Activated CD4-positive, alpha-beta T cell treated with anti-CD3 and anti-CD28 coated beads, Interleukin-2, Interleukin-4, amounts not matched to agents 100 ng/mL and 50 ng/mL, durations not matched to agents 16 hours and 8 hours (primary cell): ENCODE data around the gene SMIM5.

Experiments
- DNase-seq: peaks from one replicate; pipeline ENCODE4 v3.0.0-alpha.2; 2020; ENCODE audit warnings: low spot score

SMIM5 gene

GRCh38 chr17:75640556-75641119 is 7.4 kb downstream of the SMIM5 start:
- no peak for DNase-seq

GRCh38 chr17:75641343-75641742 is 8.1 kb downstream of the SMIM5 start:
- DNase-seq = no peak

DNA sequence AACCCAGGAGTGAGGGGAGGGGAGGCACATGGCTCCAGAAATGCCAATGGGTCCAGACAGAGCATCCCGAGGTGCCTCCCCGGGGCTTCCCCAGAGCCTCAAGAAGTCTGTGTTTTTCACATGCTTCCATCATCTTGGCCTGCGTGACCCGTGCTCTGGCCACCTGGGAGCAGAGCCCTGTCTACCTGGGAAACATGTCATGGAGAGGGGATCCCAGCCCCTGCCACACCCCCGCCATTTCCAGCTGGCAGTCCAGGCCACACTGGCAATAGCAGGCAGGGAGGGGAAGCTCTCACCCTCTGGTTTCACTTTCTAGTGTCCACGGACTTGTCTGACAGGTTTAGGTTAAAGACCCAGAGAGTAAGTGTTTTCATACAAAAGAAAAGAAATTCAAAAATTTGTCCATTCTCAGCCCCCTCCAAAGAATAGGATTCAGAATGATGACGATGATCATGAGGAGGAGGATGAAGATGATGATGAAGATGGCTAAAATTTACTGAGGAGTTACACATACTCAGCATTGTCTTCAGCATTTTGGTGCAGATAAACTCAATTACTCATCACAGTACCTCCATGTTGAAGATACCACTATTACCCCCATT is 9.0 kb downstream of the SMIM5 start:
- no peak for DNase-seq

- no peak for DNase-seq
These were observed 9.8 kb downstream of the SMIM5 start for GRCh38 chr17:75642784-75643642.

DNA sequence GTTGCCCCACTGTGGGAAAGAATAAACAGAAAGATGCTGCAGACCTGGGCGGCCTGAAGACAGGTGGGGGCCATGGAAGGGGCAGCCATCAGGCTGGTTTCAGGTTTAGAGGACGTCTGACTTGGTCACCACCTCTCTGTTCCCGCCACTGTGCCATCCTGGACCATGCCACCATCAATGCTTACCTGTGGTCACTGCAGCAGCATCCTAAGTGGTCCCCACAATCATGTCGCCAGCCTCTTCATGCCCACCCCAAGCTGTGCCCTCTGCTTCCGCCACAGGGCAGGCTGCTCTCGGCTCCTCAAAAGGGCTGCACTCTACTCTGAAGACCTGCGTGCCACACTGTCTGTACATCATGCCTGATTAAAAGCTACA is 10.4 kb downstream of the SMIM5 start:
- DNase-seq = no peak

- DNase-seq = no peak
These were observed 12.3 kb downstream of the SMIM5 start for GRCh38 chr17:75645501-75645888.

GRCh38 chr17:75645889-75646637 is 12.8 kb downstream of the SMIM5 start:
- DNase-seq = no peak

DNA sequence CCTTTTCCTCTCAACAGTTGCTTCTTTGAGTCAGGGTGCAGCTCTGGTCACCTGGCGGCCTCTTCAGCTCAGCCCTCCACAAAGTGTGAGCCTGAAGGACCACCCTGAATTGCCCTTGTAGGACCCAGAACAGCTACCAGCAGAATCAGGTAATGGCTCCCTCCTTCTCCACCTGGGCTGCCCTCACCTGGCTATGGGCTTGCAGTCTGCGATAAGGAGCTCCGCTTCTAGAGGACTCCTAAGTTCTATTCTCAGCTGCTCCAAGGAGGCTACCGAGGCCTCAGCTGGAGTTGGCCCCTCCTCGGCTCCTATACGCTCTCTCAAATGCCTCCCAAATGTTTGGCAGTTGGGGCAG is 13.4 kb downstream of the SMIM5 start:
- no peak for DNase-seq

DNA sequence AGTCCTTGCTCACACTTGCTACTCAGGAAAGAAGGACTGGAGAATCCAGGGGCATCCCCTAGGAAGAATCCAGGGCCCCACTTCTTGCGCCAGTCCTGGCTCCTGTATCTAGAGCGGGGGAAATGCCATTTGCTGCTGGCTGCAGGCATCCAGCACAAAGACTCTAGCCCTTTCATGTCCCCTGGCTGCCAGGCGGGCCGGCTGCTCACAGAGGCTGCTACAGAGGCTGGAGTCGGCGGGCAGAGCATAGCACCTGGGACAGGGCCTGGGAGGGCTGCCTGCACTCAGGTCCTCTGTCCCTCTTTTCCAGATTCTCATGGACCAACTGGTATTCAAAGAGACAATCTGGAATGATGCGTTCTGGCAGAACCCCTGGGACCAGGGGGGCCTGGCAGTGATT is 13.8 kb downstream of the SMIM5 start:
- no peak for DNase-seq

- DNase-seq = no peak
These were observed 14.7 kb downstream of the SMIM5 start for GRCh38 chr17:75647921-75648320.

GRCh38 chr17:75649687-75650086 is 16.5 kb downstream of the SMIM5 start:
- no peak for DNase-seq

- no peak for DNase-seq
These were observed 17.6 kb downstream of the SMIM5 start for GRCh38 chr17:75650874-75651273.

- DNase-seq = no peak
These were observed 19.1 kb downstream of the SMIM5 start for GRCh38 chr17:75652341-75652740.

DNA sequence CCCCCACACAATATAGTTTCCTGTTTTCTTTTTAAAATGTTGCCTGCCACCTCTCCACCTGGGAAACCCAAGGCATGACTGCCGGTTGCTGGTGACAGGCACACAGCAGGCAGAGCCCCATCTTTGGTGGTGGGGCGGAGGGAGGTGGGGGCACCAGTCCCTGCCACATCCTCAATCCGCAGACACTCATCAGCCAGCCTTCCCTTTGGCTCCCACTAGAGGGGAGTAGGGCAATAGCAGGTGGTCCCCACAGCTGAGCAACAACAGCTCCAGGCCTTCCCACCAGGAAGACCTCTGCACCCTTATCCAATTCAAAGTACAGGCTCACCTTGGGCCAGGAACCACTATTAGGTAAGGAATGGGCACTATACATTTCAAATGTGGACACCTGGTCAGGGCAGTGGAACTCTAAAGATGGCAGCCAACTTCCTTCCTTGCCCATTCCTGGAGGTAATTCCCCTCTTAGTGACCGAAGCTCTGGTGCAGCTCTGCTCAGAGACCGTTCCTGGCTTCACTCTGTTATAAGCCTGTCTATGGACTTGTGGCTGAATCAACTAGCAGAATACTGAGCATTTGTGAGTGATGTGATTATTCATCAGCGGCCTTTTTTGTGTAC is 19.8 kb downstream of the SMIM5 start:
- DNase-seq = peak; percentile 18

DNA sequence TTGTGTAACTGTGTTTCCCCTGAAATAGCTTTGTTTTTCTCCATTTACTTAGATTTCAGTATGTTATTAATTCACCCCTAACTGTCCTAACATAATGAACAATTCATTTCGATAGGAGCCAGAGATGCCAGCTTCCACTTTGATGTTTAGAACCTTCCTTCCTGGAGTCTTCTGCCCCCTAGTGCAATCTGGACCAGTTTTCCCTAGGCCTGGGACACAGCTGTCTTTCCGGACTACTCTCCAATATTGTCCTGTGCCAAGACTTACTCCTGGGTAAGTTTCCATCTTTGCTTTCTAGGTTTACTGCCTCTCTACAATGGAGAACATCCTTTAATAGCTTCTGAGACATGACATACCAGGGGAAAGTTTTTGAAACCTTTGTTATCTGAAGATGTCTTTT is 20.9 kb downstream of the SMIM5 start:
- no peak for DNase-seq

GRCh38 chr17:75658237-75658636 is 25.0 kb downstream of the SMIM5 start:
- no peak for DNase-seq

DNA sequence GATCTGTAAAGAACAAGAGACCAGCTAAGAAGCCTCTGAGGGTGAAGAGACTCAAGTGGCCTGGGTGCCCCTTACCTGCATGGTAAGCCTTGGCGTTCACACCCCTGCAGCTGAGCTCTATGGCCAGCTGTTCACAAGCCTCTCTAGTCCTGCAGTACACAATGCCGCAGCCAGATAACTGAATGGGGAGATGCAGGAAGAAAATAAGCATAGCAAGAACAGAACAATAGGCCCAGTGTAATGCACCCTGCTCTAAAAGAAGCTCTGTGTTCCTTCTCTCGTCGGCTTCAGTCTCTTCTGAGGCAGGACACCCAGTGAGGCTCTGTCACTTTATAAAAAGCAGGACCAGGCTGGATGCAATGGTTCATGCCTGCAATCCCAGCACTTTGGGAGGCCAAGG is 28.3 kb downstream of the SMIM5 start:
- DNase-seq = no peak

- DNase-seq = no peak
These were observed 29.3 kb downstream of the SMIM5 start for GRCh38 chr17:75662511-75662910.

GRCh38 chr17:75664099-75664549 is 30.9 kb downstream of the SMIM5 start:
- no peak for DNase-seq

GRCh38 chr17:75665981-75666380 is 32.7 kb downstream of the SMIM5 start:
- no peak for DNase-seq

GRCh38 chr17:75666959-75667790 is 33.9 kb downstream of the SMIM5 start, which contains the start of the genes RECQL5 and SAP30BP:
RECQL5 (minus strand) TSS chr17:75667154; CDS start chr17:75666557, 597 bp downstream.
SAP30BP (plus strand) TSS chr17:75667338; CDS start chr17:75667373, 35 bp downstream.
- DNase-seq = peak; percentile 98
